Central memory CD4-positive, alpha-beta T cell (primary cell): ENCODE measurements around the gene OOSP4B.
"Not testable (repeated sequence)": the region's sequence is repeated elsewhere in the genome, so short reads cannot be mapped to it uniquely, and the experiment has no call there.

Experiments used
- DNase-seq: peaks from one replicate; pipeline ENCODE4 v3.0.0; 2022
- total RNA-seq, 3 experiments: gene quantifications; one replicate each; lab custom pipeline; 2026; lab: John Stamatoyannopoulos, UW

OOSP4B gene
- total RNA-seq: 0 reads per million in 3 experiments

DNA sequence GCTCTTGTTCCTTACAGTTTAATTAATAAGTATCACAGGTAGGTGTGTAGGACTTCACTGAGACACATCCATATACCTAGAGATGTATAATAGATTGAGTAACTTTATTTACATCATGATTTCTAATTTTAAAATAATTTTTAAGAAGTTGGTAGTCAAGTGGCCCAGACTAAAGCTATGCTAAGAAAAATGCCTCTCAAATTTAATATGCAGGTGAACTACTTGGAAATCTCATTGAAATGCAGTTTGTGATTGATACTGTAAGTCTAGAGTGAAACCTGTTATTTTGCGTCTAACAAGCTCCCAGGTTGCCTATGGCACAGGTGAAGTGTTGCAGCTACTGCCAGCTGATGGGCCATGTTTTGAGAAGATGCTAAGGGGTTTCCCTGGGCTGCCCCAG lies at the start of gene OOSP4B:
Gene OOSP4B (plus strand): TSS at position 301 of the 400 bp plus-strand sequence.
- DNase-seq: no peak

DNA sequence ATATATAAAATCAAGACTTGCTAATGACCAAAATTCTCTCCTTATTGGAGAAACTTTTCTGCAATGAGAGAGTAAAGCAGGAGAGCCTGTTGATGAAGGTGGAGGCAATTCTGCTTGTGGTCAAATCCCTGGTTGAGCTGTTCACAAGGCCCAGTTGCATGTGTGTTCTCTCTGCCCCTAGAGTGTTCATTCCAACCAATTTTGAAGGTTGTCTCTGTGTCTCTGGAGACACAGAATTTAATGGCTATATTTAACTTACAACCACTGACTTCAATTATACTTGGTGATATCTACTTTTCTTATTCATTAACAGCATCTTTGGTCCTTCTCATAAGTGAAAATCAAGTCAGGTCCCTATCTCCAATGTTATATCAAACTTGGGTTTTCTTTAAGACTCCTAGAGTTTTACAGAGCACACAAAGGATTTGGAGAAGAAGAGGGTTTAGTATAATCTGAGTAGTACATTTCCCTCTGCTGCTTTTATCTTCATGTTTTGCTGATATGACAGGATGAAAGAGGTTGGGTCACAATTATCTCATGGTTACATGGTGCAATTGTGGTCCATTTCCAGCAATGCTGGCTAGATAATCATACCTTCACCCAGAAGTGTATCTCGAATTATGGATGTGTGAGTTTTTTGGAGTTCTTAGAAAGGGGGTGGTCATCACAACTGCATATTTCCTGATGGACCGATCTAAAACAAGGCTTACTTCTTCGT lies 49.1 kb upstream of the OOSP4B start:
- no peak for DNase-seq

GRCh38 chr11:59968395-59968783 lies 48.6 kb upstream of the OOSP4B start:
- no peak for DNase-seq

GRCh38 chr11:59973097-59973496 lies 43.9 kb upstream of the OOSP4B start:
- DNase-seq: no peak

- no peak for DNase-seq
These were observed 35.7 kb upstream of the OOSP4B start for GRCh38 chr11:59981106-59981770.

GRCh38 chr11:59982037-59982436 lies 34.9 kb upstream of the OOSP4B start:
- not testable (repeated sequence) for DNase-seq

DNA sequence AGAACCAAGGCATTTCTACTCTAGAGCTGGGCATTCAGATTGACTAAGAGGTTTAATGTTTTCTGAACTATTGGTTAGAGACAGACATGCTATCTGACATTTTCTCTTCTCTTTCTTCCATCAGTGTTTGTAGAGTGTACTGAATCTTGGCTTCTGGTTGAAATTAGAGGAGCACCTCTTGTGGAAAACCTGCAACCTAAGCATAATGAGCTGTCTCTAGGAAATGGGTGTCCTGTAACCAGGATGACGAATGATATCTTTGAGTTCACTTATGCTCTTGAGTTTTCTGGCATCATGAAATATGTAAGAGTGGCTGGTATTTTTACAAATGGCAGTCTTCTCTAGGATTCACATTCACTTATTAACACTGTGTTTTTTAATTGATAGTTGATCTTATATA lies 33.8 kb upstream of the OOSP4B start:
- DNase-seq: no peak

DNA sequence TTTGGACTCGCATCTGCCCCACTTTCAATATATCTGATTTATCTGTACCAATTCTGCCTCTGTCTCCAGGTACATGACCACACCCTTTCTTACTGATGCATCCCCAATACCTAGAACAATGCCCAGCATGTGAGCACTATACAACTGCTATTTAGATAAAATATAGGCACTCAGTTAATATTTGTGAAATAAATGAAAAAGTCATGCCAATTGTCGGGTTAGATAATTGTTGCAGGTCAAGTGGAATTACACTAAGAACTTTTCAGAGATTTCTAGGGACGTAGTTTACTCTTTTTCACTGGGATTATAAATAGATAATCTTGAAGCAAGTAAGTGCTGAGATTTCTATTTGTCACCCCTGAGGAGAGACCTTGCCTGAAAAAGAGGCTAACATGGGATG lies 32.6 kb upstream of the OOSP4B start:
- DNase-seq: no peak

DNA sequence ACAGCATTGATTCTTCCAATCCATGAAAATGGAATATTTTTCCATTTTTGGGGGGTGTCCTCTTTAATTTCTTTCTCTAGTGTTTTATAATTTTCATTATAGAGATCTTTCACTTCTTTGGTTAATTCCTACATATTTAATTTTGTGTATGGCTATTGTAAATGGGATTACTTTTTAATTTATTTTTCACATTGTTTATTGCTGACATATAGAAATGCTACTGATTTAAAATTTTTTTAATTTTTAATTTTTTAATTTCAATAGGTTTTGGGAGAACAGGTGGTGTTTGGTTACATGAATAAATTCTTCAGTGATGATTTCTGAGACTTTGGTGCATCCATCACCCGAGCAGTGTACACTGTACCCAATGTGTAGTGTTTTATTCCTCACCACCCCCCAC lies 26.6 kb upstream of the OOSP4B start:
- no peak for DNase-seq

GRCh38 chr11:59992425-59992824 lies 24.6 kb upstream of the OOSP4B start:
- DNase-seq: no peak

GRCh38 chr11:59997800-59998199 lies 19.2 kb upstream of the OOSP4B start:
- no peak for DNase-seq

- no peak for DNase-seq
These were observed 17.3 kb upstream of the OOSP4B start for GRCh38 chr11:59999691-60000090.

- DNase-seq: no peak
These were observed 13.3 kb upstream of the OOSP4B start for GRCh38 chr11:60003729-60004128.

- no peak for DNase-seq
These were observed 11.6 kb upstream of the OOSP4B start for GRCh38 chr11:60005360-60005759.

GRCh38 chr11:60018058-60018457 lies 1.1 kb downstream of the OOSP4B start:
- DNase-seq: no peak

DNA sequence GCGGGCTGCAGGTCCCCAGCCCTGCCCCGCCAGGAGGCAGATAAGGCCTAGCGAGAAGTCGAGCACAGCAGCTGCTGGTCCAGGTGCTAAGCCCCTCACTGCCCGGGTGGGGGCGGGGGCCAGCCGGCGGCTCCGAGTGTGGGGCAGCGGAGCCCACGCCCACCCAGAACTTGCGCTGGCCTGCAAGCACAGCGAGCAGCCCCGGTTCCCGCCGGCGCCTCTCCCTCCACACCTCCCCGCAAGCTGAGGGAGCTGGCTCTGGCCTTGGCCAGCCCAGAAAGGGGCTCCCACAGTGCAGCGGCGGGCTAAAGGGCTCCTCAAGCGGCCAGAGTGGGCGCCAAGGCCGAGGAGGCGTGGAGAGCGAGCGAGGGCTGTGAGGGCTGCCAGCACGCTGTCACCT lies 3.4 kb downstream of the OOSP4B start:
- DNase-seq: not testable (repeated sequence)

- no peak for DNase-seq
These were observed 12.1 kb downstream of the OOSP4B start for GRCh38 chr11:60029015-60029632.

DNA sequence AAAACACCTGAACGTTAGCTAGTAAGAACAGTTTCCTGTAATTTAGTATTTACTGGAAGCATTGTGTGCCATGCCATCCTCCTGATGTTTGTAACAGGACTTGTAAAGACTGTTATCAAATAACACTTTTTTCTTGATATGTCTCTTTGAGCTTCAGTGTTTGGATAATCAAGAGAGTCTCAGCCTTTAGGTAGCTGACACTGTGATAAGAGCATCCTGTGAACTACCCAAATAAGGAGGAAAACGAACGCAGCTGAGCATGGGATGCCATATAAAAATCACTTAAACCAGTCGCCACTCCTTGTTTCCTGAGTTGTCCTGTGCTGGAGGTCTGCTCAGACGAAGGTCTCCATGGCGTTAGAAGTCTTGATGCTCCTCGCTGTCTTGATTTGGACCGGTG lies 23.1 kb downstream of the OOSP4B start, which contains the start of gene OOSP2:
Gene OOSP2 (plus strand): TSS at position 301 of the 400 bp plus-strand sequence. CDS start 51 bp downstream, at position 352.
- no peak for DNase-seq

- not testable (repeated sequence) for DNase-seq
These were observed 33.4 kb downstream of the OOSP4B start for GRCh38 chr11:60050422-60050821.

GRCh38 chr11:60050839-60051238 lies 33.9 kb downstream of the OOSP4B start:
- DNase-seq: not testable (repeated sequence)

GRCh38 chr11:60056349-60056969 lies 39.5 kb downstream of the OOSP4B start, which contains the start of gene MS4A3:
Gene MS4A3, plus strand, starts transcription at chr11:60056665. Its CDS starts 4,496 bp downstream, at chr11:60061161.
- DNase-seq: no peak

DNA sequence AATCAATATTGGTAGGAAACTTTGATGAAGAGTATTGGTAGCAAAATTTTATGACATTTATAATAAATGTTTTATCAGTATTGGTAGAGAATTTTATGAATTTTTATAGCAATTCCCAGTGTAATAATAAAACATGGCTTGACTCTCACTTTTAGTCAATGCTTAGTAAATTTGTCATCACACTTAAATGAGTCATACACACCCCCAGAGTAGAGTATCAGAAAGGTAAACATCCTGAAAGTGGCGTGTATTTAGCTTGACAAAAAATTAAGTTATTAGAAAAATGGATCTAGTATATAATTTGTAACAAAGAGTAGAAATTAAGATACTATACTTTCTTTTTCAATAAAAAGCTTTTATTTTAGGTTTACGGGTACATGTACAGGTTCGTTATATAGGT lies 42.1 kb downstream of the OOSP4B start:
- no peak for DNase-seq
